ENCODE results near the gene POLR2E.
A peak's percentile ranks its signal among the peaks of the same experiment; 100 is the strongest.

The POLR2E gene

DNA sequence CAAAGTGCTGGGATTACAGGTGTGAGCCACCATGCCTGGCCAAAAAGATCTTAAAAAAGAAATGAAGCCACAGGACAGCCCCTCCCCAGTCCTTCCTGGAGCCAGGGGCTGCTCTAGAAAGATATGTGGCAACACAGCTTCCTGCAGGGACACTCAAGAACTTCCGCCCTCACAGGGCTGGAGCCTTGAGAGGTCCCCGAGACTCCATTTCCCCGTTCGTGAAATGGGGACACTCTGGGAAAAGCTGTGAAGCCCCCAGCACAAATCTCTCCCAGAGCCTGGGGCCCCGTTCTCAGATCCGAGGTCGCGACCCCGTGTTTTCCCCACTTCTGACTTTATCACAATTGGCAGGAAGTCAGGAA is 6.1 kb upstream of the POLR2E start:
- H3K27me3 ChIP-seq (ENCODE audit: control insufficient read depth, insufficient read depth, low read length), result no peaks in the 10 kb centered on the region
- peak overlapping the region; percentile 85 for H2AFZ ChIP-seq
- TF ChIP-seq, protein P1, sequence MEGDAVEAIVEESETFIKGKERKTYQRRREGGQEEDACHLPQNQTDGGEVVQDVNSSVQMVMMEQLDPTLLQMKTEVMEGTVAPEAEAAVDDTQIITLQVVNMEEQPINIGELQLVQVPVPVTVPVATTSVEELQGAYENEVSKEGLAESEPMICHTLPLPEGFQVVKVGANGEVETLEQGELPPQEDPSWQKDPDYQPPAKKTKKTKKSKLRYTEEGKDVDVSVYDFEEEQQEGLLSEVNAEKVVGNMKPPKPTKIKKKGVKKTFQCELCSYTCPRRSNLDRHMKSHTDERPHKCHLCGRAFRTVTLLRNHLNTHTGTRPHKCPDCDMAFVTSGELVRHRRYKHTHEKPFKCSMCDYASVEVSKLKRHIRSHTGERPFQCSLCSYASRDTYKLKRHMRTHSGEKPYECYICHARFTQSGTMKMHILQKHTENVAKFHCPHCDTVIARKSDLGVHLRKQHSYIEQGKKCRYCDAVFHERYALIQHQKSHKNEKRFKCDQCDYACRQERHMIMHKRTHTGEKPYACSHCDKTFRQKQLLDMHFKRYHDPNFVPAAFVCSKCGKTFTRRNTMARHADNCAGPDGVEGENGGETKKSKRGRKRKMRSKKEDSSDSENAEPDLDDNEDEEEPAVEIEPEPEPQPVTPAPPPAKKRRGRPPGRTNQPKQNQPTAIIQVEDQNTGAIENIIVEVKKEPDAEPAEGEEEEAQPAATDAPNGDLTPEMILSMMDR (IDR thresholded peaks at IDR 0.05), result no peak
- no peaks in the 10 kb centered on the region for H3K9me3 ChIP-seq (ENCODE audit: control insufficient read depth, low read length)
- peak overlapping the region; percentile 67 for H3K4me2 ChIP-seq (ENCODE audit: low read length)
- peaks cover 26% of the 10 kb centered on the region for H3K4me1 ChIP-seq
- H3K9ac ChIP-seq, result no peak overlapping the region
- no peaks in the 10 kb centered on the region for H3K36me3 ChIP-seq (ENCODE audit: control insufficient read depth, insufficient read depth, low read length)
- peak overlapping the region; percentile 51 for H3K4me3 ChIP-seq (ENCODE audit: low read depth, low read length)
- peak overlapping the region; percentile 83 for H3K27ac ChIP-seq
- H3K79me2 ChIP-seq, result peaks cover 4% of the 10 kb centered on the region

DNA sequence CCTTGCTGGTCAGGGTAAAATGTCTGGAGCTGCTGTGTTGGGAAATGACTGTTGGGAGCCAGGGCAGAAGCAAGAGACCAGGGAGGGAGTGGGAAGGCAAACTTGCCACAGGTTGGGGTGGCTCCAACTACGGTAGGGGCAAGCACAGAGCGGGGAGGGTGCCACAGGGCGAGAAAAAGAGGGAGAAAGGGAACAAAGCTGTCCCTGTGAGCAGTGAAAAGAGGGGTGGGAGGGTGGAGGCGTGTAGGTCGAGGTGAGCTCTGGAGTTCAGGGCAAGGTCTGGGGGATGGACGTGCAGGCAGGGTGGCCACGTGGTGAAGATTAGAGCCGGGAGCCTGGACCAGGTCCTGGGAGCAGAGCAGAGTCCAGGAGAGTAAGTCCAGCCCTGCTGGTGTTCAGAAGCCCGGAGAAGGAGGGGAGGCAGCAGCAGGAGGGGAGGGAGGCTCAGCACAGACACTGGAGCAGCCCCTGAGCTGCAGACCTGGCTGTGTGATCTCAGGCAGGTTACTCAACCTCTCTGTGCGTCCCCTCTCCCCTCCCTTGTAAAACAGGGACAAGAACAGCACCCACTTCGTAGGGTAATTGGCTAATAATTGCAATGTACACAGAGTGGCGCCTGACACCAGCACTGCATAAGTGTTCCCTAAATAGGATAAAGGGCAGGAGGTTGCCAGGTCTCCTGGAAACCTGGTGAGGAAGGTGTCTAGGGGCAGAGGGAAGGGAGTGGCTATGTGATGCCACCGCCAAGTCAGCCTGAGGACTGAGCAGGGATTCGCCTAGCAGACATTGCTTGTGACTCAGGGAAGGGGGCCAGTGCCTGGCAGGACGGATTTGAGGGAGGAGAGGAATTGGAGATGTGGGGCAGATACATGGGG is 3.2 kb upstream of the POLR2E start:
- Histone ChIP-seq H3K4me3 (ENCODE audit: low read depth, low read length) (no peak overlapping the region), H2AFZ (no peak overlapping the region), H3K27ac (no peak overlapping the region), H3K9ac (no peak overlapping the region), H3K27me3 (ENCODE audit: control insufficient read depth, insufficient read depth, low read length) (no peaks in the 10 kb centered on the region), H3K36me3 (ENCODE audit: control insufficient read depth, insufficient read depth, low read length) (no peaks in the 10 kb centered on the region), H3K4me1 (peaks cover 38% of the 10 kb centered on the region), H3K4me2 (ENCODE audit: low read length) (no peak overlapping the region), H3K79me2 (peaks cover 20% of the 10 kb centered on the region), H3K9me3 (ENCODE audit: control insufficient read depth, low read length) (no peaks in the 10 kb centered on the region)
- TF ChIP-seq, protein P1 (IDR thresholded peaks at IDR 0.05), result no peak

DNA sequence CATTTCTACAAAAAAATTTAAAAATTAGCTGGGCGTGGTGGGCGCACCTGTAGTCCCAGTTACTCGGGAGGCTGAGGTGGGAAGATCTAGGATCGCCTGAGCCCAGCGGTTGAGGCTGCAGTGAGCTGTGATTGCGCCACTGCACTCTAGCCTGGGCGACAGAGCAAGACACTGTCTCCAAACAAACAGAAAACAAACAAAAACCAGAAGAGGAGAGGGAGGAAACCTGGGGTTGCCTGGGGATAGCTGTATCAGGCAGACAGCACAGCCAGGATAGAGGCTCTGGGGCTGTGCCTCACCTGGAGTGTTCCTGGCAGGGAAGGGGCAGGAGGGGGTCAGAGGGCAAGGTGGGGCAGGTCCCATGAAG is 2.6 kb upstream of the POLR2E start:
- no peak overlapping the region for H2AFZ ChIP-seq
- no peaks in the 10 kb centered on the region for H3K9me3 ChIP-seq (ENCODE audit: control insufficient read depth, low read length)
- H3K9ac ChIP-seq, result no peak overlapping the region
- H3K27ac ChIP-seq, result no peak overlapping the region
- H3K4me2 ChIP-seq (ENCODE audit: low read length), result no peak overlapping the region
- H3K27me3 ChIP-seq (ENCODE audit: control insufficient read depth, insufficient read depth, low read length), result no peaks in the 10 kb centered on the region
- H3K79me2 ChIP-seq, result peaks cover 25% of the 10 kb centered on the region
- H3K4me1 ChIP-seq, result peaks cover 35% of the 10 kb centered on the region
- TF ChIP-seq, protein P1 (IDR thresholded peaks at IDR 0.05), result no peak
- no peaks in the 10 kb centered on the region for H3K36me3 ChIP-seq (ENCODE audit: control insufficient read depth, insufficient read depth, low read length)
- H3K4me3 ChIP-seq (ENCODE audit: low read depth, low read length), result no peak overlapping the region

DNA sequence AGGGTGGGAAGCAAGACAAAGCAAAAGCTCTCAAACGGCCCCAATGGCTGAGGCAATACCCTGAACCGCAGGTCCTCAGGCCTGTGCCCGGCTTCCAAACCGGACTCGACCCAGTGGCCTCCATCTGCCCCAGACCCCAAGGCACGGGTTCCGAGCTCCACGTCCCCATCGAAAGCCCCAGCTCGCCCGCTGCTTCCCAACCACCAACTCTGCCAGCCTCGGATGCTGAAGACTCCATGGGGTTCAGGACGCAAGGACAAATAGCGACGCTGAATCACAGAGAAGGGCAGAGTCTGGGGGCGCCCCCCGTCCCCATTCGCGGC is 559 bp downstream of the POLR2E start:
- TF ChIP-seq, protein P1 (IDR thresholded peaks at IDR 0.05), result no peak
- Histone ChIP-seq H3K4me3 (ENCODE audit: low read depth, low read length) (peak overlapping the region; percentile 91), H3K36me3 (ENCODE audit: control insufficient read depth, insufficient read depth, low read length) (no peaks in the 10 kb centered on the region), H2AFZ (no peak overlapping the region), H3K27ac (no peak overlapping the region), H3K9ac (peak overlapping the region; percentile 94), H3K79me2 (peaks cover 25% of the 10 kb centered on the region), H3K9me3 (ENCODE audit: control insufficient read depth, low read length) (no peaks in the 10 kb centered on the region), H3K27me3 (ENCODE audit: control insufficient read depth, insufficient read depth, low read length) (no peaks in the 10 kb centered on the region), H3K4me2 (ENCODE audit: low read length) (peak overlapping the region; percentile 90), H3K4me1 (peaks cover 17% of the 10 kb centered on the region)

Measured in parathyroid adenoma (tissue), 2 donors.